Prostate gland (tissue), 2 donors: ENCODE measurements around the gene USP15. TPM values are rescaled to one million over a fixed set of nuclear protein-coding genes. Genes with fewer than 3 reads are reported as not detected.

ENCODE experiments used
- DNase-seq: peaks from one replicate; pipeline ENCODE4 v3.0.0-alpha.2; 2019; ENCODE audit warnings: low spot score
- H3K27ac ChIP-seq, 2 donors: fragments of 200-600 bp; sonication (generic); 2 replicates each; pipeline ENCODE4 v1.5.1; 2017 to 2019
- H3K27me3 ChIP-seq: fragments of 200-600 bp; sonication (generic); replicated peaks from 2 replicates; pipeline ENCODE4 v1.5.1; 2019; ENCODE audit not compliant: insufficient read depth
- H3K36me3 ChIP-seq, 2 donors: fragments of 200-600 bp; sonication (generic); 1 replicate in 1 of 2; 2 replicates in 1 of 2; pipeline versions ENCODE4 v1.5.1 to v1.8.1; 2017 to 2019
- H3K4me1 ChIP-seq: fragments of 200-600 bp; sonication (generic); replicated peaks from 2 replicates; pipeline ENCODE4 v1.5.1; 2019
- H3K4me3 ChIP-seq, 2 donors: fragments of 200-600 bp; sonication (generic); 2 replicates each; pipeline ENCODE4 v1.5.1; 2017 to 2019
- H3K9me3 ChIP-seq: fragments of 200-600 bp; sonication (generic); 2 replicates; pipeline ENCODE4 v1.5.1; 2017
- POLR2A ChIP-seq: fragments of 450-650 bp; IDR thresholded peaks from one replicate; pipeline ENCODE4 v1.6.1; 2016; ENCODE audit warnings: antibody characterized with exemption, mild to moderate bottlenecking
- POLR2AphosphoS5 ChIP-seq: sonication (generic); formaldehyde crosslinking; IDR thresholded peaks from one replicate; pipeline ENCODE4 v1.6.1; 2017; ENCODE audit warnings: antibody characterized with exemption
- WGBS: methylation state at CpG from one replicate; pipeline ENCODE4 v1.1.5; 2018; 5-methylcytosine and 5-hydroxymethylcytosine counted together
- intact Hi-C: fragments of 100-400 bp; cut with DNase I; formaldehyde crosslinking; loops from one replicate; pipeline ENCODE4 v1.14.2; 2022
- total RNA-seq, 2 donors: library from RNA; depleted of rRNA; stranded (reverse); fragments of >200 nt; gene quantifications; one replicate each; pipeline ENCODE4 v1.1.0, GENCODE V29; 2016
- TF ChIP-seq, protein P1 (sequence below), 4 experiments: fragments of 200-600 bp in 2 of 4; fragments of 450-650 bp in 2 of 4; sonication (generic) in 2 of 4; IDR thresholded peaks; 1 replicate in 3 of 4; 2 replicates in 1 of 4; pipeline ENCODE4 v1.5.1; 2016 to 2019; ENCODE audit warnings: antibody characterized with exemption in 4 of 4, mild to moderate bottlenecking in 2 of 4, moderate library complexity in 2 of 4

Gene USP15
- total RNA-seq, 2 donors from 2014 or later: 33.6 to 59.4 TPM

DNA sequence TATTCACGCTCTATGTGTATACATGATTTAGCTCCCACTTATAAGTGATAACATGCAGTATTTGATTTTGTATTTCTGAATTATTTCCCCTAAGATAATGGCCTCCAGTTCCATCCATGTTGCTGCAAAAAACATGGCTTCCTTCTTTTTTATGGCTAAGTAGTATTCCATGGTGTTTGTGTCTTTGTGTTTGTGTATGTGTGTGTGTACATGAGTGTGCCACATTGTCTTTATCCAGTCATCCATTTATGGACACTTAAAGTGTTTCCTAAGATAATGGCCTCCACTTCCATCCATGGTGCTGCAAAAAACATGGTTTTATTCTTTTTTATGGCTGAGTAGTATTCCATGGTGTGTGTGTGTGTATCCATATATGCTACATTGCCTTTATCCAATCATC, 25.1 kb downstream of the USP15 start:
- no peak overlapping the region for H3K4me3 ChIP-seq
- H3K27me3 ChIP-seq: no peaks in the 10 kb centered on the region
- 100% methylated on average over 1 of the region's 1 CpG for WGBS
- no peaks in the 10 kb centered on the region for H3K9me3 ChIP-seq
- no peaks in the 10 kb centered on the region for H3K4me1 ChIP-seq
- H3K27ac ChIP-seq: no peak overlapping the region
- intact Hi-C loops: no loop called here
- no peaks in the 10 kb centered on the region for H3K36me3 ChIP-seq
- no peak for DNase-seq
- TF ChIP-seq, protein P1, sequence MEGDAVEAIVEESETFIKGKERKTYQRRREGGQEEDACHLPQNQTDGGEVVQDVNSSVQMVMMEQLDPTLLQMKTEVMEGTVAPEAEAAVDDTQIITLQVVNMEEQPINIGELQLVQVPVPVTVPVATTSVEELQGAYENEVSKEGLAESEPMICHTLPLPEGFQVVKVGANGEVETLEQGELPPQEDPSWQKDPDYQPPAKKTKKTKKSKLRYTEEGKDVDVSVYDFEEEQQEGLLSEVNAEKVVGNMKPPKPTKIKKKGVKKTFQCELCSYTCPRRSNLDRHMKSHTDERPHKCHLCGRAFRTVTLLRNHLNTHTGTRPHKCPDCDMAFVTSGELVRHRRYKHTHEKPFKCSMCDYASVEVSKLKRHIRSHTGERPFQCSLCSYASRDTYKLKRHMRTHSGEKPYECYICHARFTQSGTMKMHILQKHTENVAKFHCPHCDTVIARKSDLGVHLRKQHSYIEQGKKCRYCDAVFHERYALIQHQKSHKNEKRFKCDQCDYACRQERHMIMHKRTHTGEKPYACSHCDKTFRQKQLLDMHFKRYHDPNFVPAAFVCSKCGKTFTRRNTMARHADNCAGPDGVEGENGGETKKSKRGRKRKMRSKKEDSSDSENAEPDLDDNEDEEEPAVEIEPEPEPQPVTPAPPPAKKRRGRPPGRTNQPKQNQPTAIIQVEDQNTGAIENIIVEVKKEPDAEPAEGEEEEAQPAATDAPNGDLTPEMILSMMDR (IDR thresholded peaks at IDR 0.05): no peak
- TF ChIP-seq POLR2AphosphoS5 (no peak), POLR2A (no peak)

DNA sequence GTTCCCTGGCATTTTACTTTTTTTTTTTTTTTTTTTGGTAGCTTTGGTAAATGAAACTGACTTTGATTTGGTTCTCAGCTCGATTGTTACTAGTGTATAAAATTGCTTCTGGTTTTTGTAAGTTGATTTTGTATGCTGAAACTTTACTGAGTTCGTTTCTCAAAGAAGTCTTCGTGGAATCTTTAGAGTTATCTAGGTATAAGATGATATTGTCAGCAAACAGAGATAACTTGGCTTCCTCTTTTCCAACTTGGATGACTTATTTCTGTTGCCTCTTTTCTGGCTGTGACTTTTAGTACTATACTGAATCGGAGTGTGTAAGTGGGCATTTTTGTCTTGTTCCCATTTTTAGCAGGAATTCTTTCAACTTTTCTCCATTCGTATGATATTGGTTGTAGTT, 28.1 kb downstream of the USP15 start:
- no peak for DNase-seq
- Histone ChIP-seq H3K9me3 (no peaks in the 10 kb centered on the region), H3K27ac (no peak overlapping the region), H3K4me3 (no peak overlapping the region), H3K36me3 (no peaks in the 10 kb centered on the region), H3K4me1 (no peaks in the 10 kb centered on the region), H3K27me3 (no peaks in the 10 kb centered on the region)
- 89% methylated on average over 5 of the region's 5 CpGs for WGBS
- intact Hi-C loops: no loop called here
- TF ChIP-seq, protein P1 (IDR thresholded peaks at IDR 0.05): no peak
- TF ChIP-seq POLR2AphosphoS5: no peak
- no peak for TF ChIP-seq POLR2A

DNA sequence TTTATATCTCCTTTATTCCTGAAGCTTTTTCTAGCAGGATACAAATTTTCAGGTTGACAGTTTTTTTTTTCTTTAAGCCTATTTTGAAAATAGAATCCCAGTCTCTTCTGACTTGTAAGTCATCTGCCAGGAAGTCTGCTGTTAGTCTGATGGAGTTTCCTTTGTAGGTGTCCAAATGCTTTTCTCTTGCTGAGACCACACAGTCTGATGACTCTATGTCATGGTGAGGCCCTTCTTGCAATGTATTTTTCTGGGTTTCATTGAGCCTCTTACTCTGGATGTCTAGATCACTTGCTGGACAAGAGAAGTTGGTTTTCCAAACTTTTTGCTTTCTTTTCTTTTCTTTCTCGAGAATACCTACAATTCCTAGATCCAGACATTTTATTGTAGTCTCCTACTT, 30.6 kb downstream of the USP15 start:
- Histone ChIP-seq H3K4me3 (no peak overlapping the region), H3K27me3 (no peaks in the 10 kb centered on the region), H3K36me3 (no peaks in the 10 kb centered on the region), H3K9me3 (no peaks in the 10 kb centered on the region), H3K4me1 (no peaks in the 10 kb centered on the region), H3K27ac (no peak overlapping the region)
- intact Hi-C loops: no loop called here
- 93% methylated on average over 1 of the region's 1 CpG for WGBS
- TF ChIP-seq POLR2A (no peak), POLR2AphosphoS5 (no peak)
- TF ChIP-seq, protein P1 (IDR thresholded peaks at IDR 0.05): no peak
- no peak for DNase-seq

DNA sequence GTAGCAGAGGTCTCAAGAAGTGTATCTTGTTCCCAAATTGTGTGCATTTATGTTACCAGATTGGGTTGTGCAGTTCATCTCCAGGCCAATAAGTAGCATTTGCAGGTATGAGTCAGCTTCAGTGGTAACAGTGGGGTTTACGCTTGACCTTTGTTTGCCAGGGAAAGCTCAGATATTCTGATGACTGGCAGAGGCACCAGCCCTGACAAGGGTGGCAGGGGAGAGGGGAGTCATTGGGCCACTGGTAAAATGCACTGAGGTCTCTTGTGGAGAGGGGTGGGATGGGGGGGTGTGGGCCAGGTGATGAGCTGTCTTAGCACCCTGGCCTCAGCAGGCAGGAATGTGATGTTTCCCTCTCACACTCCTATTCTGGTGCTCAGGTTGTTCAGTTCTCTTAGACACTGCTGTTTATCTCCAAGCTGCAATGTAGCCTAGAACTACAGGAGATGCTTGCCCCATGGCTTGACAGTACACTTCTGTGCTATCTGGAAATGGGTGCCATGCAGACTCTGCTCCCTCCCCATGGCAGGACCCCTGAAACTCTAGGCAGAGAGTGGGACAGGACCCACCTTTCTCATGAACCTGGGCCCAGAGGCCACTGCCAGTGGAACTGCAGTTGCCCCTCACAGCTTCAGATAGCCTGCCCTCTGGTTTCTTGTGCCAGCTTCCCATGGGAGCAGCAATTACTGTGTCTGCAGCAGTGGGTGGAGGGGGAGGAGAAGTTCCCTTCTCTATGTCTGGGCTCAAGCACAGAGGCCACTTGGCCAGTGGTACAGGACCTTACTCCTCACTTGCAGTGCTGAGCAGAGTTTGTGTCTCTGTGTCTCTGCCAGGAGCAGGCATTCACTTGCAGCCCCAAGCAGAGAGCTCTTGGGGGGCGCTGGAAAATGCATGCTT, 31.9 kb downstream of the USP15 start:
- Histone ChIP-seq H3K27ac (no peak overlapping the region), H3K4me1 (no peaks in the 10 kb centered on the region), H3K4me3 (no peak overlapping the region), H3K9me3 (no peaks in the 10 kb centered on the region), H3K36me3 (no peaks in the 10 kb centered on the region), H3K27me3 (no peaks in the 10 kb centered on the region)
- no peak for DNase-seq
- WGBS: 72% methylated on average over 2 of the region's 2 CpGs
- intact Hi-C loops: no loop called here
- TF ChIP-seq POLR2A (no peak), POLR2AphosphoS5 (no peak)
- TF ChIP-seq, protein P1 (IDR thresholded peaks at IDR 0.05): no peak

DNA sequence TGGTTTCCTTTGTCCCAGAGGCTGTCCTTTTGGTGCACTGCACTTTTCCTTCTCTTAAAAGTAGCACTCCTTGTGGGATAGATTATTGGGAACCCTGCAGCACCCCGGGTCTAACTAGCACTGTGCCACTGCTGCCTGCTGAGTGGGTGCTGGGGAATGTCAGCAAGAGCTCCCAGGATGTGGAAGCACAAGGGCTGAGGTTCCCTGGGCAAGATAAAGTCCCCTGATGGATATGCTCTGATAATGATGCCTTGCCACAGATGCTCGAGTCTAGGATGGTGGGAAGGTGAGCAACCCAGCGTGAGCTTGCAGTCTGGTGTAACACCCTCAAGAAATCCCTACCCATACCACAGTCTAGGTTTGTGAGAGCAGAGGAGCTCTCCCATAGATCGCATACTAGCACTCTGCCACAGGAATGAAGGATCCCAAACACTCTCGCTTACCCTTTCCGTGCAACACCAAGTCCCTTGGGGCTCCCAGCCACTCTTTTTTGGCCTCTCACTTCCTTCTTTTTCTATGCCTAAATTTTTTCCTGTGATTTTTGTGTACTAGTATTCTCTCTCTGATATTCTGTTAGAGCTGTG, 32.6 kb downstream of the USP15 start:
- no peaks in the 10 kb centered on the region for H3K9me3 ChIP-seq
- no peaks in the 10 kb centered on the region for H3K27me3 ChIP-seq
- no peaks in the 10 kb centered on the region for H3K36me3 ChIP-seq
- intact Hi-C loops: no loop called here
- no peak overlapping the region for H3K4me3 ChIP-seq
- TF ChIP-seq POLR2AphosphoS5 (no peak), POLR2A (no peak)
- TF ChIP-seq, protein P1 (IDR thresholded peaks at IDR 0.05): no peak
- H3K27ac ChIP-seq: no peak overlapping the region
- WGBS: 94% methylated on average over 6 of the region's 6 CpGs
- no peaks in the 10 kb centered on the region for H3K4me1 ChIP-seq
- DNase-seq: no peak
